Gastroesophageal sphincter (tissue), 4 donors: Measurements from ENCODE around the gene LRRC63. TPM values are rescaled to one million over a fixed set of nuclear protein-coding genes. Genes with fewer than 3 reads are reported as not detected.

ENCODE experiments used
- ATAC-seq: fragments of 150-250 bp; one replicate; pipeline ENCODE4 v1.9.1; 2016; ENCODE audit warnings: mild to moderate bottlenecking, moderate library complexity
- H3K27ac ChIP-seq, 4 donors: fragments of 200-600 bp; sonication (generic) in 3 of 4; 1 replicate in 3 of 4; 2 replicates in 1 of 4; pipeline ENCODE4 v1.5.1; 2016 to 2019
- H3K27me3 ChIP-seq: fragments of 200-600 bp; sonication (generic); one replicate; pipeline ENCODE4 v1.5.1; 2019
- H3K36me3 ChIP-seq, 2 donors: fragments of 200-600 bp; sonication (generic); one replicate each; pipeline ENCODE4 v1.5.1; 2019; ENCODE audit warnings: control low read depth in 1 of 2
- H3K4me1 ChIP-seq, 3 donors: fragments of 200-600 bp; sonication (generic); 1 replicate in 2 of 3; 2 replicates in 1 of 3; pipeline ENCODE4 v1.5.1; 2016 to 2019; ENCODE audit warnings: control low read depth in 2 of 3
- H3K4me3 ChIP-seq, 2 donors: fragments of 200-600 bp; sonication (generic); one replicate each; pipeline ENCODE4 v1.5.1; 2019; ENCODE audit warnings: mild to moderate bottlenecking in 1 of 2, moderate library complexity in 1 of 2
- H3K9me3 ChIP-seq, 3 donors: fragments of 200-600 bp; sonication (generic); one replicate each; pipeline ENCODE4 v1.5.1; 2017 to 2019; ENCODE audit warnings: control low read depth in 2 of 3
- EP300 ChIP-seq: sonication (generic); formaldehyde crosslinking; IDR thresholded peaks from one replicate; pipeline ENCODE4 v1.6.1; 2017; ENCODE audit warnings: antibody characterized with exemption, mild to moderate bottlenecking
- POLR2A ChIP-seq, 2 donors: fragments of 450-650 bp; IDR thresholded peaks; one replicate each; pipeline ENCODE4 v1.6.1; 2017; ENCODE audit warnings: antibody characterized with exemption in 2 of 2, mild to moderate bottlenecking in 2 of 2, moderate library complexity in 1 of 2
- POLR2AphosphoS5 ChIP-seq: sonication (generic); formaldehyde crosslinking; IDR thresholded peaks from one replicate; pipeline ENCODE4 v1.6.1; 2017; ENCODE audit warnings: antibody characterized with exemption
- WGBS, 2 donors: methylation state at CpG; one replicate each; pipeline ENCODE4 v1.1.5; 2018; ENCODE audit warnings: low coverage in 1 of 2; 5-methylcytosine and 5-hydroxymethylcytosine counted together
- total RNA-seq, 4 donors: library from RNA; depleted of rRNA; stranded (reverse); fragments of >200 nt; gene quantifications; one replicate each; pipeline ENCODE4 v1.1.0, GENCODE V29; 2016
- TF ChIP-seq, protein P1 (sequence below), 4 experiments: fragments of 200-600 bp in 2 of 4; fragments of 450-650 bp in 2 of 4; sonication (generic) in 1 of 4; IDR thresholded peaks; one replicate each; pipeline ENCODE4 v1.5.1; 2017 to 2019; ENCODE audit warnings: antibody characterized with exemption in 4 of 4, mild to moderate bottlenecking in 2 of 4, moderate library complexity in 2 of 4

The LRRC63 gene
- total RNA-seq, 4 donors from 2014 or later = not detected

DNA sequence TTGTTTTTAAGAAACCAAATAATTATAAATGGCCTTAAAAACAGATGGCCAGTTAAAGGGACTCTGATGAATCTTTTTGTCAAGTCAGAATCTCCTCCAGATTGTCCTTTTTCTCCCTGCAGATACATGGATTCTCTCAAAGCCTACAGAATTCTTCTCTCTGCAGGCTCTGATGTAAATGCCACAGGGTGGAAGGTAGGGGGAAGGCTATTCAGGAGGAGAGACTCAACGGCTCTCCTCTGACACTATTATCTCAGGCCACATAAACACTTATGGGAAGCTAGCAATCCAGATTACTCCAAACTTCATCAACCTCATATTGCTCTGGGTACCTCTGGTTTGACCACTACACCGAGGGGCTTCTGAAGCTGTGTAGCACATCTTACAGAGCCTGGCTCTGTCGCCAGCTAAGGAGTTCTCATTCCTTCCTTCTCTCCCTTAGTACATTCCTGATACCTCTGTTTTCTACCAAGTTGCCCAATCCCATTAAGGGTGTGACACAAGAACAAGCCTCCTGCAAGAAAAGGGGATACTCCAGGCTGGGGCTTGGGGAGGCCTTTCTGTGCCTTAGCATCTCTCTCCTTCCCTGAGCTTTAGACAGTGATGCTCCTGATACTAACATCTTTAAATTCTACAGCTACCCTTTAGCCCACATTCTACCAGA is 44.6 kb upstream of the LRRC63 start:
- no peak for TF ChIP-seq POLR2AphosphoS5
- no peak for TF ChIP-seq POLR2A (IDR thresholded peaks at IDR 0.05)
- Histone ChIP-seq H3K27ac (no peak overlapping the region), H3K4me3 (no peak overlapping the region), H3K9me3 (no peaks in the 10 kb centered on the region), H3K4me1 (no peaks in the 10 kb centered on the region), H3K36me3 (no peaks in the 10 kb centered on the region), H3K27me3 (peaks cover 9% of the 10 kb centered on the region)
- no peak for ATAC-seq
- 54% methylated on average over 3 of the region's 3 CpGs; no CpG with 5 or more reads in 1 of the 2 donors for WGBS, 2 donors

DNA sequence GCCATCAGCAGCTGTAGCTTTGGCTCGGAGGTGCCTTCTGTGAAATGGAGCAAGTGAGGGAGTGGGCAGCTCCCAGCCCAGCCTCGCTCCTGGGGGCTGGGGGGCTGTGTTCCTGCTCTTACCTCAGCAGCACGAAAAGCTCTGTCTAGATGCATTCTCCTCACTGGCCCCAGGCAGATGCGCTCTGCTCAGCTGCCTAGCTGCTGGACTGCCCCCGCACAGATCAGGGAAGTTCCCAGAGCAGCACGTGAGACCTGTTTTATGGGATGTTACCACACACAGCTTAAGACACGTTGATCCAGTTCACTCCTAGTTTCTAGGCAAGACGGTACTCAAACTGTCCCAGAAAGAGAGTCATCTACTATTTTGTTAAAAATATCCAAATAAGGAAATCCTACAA is 43.4 kb upstream of the LRRC63 start:
- no peaks in the 10 kb centered on the region for H3K36me3 ChIP-seq
- peak; percentile 47 for ATAC-seq

DNA sequence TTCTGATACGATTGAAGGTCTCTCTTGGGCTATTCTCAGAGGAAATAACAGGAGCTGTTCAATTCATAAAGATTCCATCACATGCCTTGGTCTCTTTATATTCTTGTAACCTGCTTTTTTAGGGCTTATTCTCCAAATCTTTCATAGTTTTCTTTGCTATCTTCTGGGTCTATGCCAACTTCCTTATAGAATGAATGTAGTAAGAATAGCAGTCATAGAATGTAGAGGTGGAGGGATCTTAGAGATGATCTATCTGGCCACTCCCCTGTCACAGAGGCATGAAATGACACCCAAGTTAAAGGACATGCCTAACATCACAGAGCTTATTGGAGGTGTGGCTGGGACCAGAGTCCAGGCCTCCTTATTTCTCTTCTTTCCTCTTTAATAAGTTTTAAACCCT is 42.9 kb upstream of the LRRC63 start:
- 29 to 50% methylated on average over 1 of the region's 1 CpG for WGBS, 2 donors
- H3K27me3 ChIP-seq = peaks cover 19% of the 10 kb centered on the region
- no peak for ATAC-seq
- H3K27ac ChIP-seq = no peak overlapping the region
- H3K4me1 ChIP-seq = no peaks in the 10 kb centered on the region
- H3K4me3 ChIP-seq = no peak overlapping the region
- no peaks in the 10 kb centered on the region for H3K9me3 ChIP-seq
- TF ChIP-seq POLR2AphosphoS5 (no peak), POLR2A (IDR thresholded peaks at IDR 0.05) (no peak), EP300 (no peak)
- TF ChIP-seq, protein P1, sequence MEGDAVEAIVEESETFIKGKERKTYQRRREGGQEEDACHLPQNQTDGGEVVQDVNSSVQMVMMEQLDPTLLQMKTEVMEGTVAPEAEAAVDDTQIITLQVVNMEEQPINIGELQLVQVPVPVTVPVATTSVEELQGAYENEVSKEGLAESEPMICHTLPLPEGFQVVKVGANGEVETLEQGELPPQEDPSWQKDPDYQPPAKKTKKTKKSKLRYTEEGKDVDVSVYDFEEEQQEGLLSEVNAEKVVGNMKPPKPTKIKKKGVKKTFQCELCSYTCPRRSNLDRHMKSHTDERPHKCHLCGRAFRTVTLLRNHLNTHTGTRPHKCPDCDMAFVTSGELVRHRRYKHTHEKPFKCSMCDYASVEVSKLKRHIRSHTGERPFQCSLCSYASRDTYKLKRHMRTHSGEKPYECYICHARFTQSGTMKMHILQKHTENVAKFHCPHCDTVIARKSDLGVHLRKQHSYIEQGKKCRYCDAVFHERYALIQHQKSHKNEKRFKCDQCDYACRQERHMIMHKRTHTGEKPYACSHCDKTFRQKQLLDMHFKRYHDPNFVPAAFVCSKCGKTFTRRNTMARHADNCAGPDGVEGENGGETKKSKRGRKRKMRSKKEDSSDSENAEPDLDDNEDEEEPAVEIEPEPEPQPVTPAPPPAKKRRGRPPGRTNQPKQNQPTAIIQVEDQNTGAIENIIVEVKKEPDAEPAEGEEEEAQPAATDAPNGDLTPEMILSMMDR (IDR thresholded peaks at IDR 0.05) = no peak
- no peaks in the 10 kb centered on the region for H3K36me3 ChIP-seq

More for the DNA sequence above, 43.4 kb upstream of the LRRC63 start:
- WGBS, 2 donors = 26 to 31% methylated on average over 2 to 4 of the region's 8 CpGs
- Histone ChIP-seq H3K27ac (no peak overlapping the region), H3K27me3 (peaks cover 19% of the 10 kb centered on the region), H3K9me3 (no peaks in the 10 kb centered on the region), H3K4me3 (no peak overlapping the region), H3K4me1 (no peaks in the 10 kb centered on the region)
- TF ChIP-seq EP300 (no peak), POLR2A (IDR thresholded peaks at IDR 0.05) (no peak), POLR2AphosphoS5 (no peak)
- TF ChIP-seq, protein P1 (IDR thresholded peaks at IDR 0.05) = no peak

DNA sequence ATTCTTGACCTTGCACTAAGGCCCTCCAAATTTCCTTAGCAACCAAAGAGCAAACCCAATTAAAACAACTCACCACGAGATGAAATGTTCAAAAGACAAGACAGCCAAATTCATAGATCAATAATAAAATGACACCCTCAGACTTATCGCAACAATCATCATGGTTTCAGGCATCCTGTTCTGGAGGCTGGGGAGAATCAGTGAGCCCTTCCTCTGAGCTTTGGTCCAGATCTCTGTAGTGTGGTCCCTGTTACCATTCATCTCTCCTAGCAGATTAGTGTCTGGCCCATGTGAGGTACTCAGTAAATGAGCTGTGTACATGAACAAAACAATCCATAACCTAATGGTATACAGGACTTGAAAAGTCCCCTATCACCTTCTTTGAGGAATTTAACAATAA is 42.0 kb upstream of the LRRC63 start:
- Histone ChIP-seq H3K4me1 (no peaks in the 10 kb centered on the region), H3K27me3 (peaks cover 19% of the 10 kb centered on the region), H3K9me3 (no peaks in the 10 kb centered on the region), H3K36me3 (no peaks in the 10 kb centered on the region), H3K4me3 (no peak overlapping the region), H3K27ac (no peak overlapping the region)
- WGBS, 2 donors = 86 to 100% methylated on average over 1 to 2 of the region's 2 CpGs
- TF ChIP-seq, protein P1 (IDR thresholded peaks at IDR 0.05) = no peak
- no peak for TF ChIP-seq POLR2AphosphoS5
- no peak for TF ChIP-seq EP300
- no peak for TF ChIP-seq POLR2A (IDR thresholded peaks at IDR 0.05)
- no peak for ATAC-seq

DNA sequence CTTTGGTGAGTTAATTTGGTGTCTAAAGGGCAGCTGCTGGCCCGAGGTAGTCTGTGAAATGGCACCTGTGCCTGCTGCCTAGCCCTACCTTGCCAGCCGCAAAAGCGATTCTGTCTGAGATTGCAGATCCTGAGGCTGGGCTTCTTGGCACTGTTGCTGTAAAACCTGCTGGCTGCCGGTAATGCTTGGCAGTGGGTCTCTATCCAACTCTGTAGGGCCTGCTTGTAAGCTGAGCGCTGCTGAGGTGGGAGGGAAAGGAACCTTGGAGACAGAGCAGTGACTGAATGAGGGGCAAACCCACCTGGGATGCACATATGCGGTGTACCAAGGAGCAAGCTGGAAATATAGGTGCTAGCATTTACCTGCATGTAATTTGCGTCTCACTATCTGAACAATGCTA is 41.5 kb upstream of the LRRC63 start:
- Histone ChIP-seq H3K4me1 (no peaks in the 10 kb centered on the region), H3K27me3 (peaks cover 19% of the 10 kb centered on the region), H3K27ac (no peak overlapping the region), H3K9me3 (no peaks in the 10 kb centered on the region), H3K36me3 (no peaks in the 10 kb centered on the region), H3K4me3 (no peak overlapping the region)
- TF ChIP-seq POLR2A (IDR thresholded peaks at IDR 0.05) (no peak), EP300 (no peak), POLR2AphosphoS5 (no peak)
- TF ChIP-seq, protein P1 (IDR thresholded peaks at IDR 0.05) = no peak
- 54 to 80% methylated on average over 1 to 5 of the region's 7 CpGs for WGBS, 2 donors
- no peak for ATAC-seq
